NB4 (cell line): Measurements from ENCODE around the gene PA2G4.

Source experiments
- DNase-seq: peaks from one replicate; pipeline ENCODE4 v3.0.0; 2010; ENCODE audit warnings: low read depth
- H3K4me3 ChIP-seq: one replicate; pipeline ENCODE4 v1.5.1; 2011; ENCODE audit warnings: mild to moderate bottlenecking, low read depth, low read length, moderate library complexity
- MYC ChIP-seq: IDR thresholded peaks from 2 replicates; pipeline ENCODE4 v1.6.1; 2011; ENCODE audit warnings: low read depth, low read length
- POLR2A ChIP-seq: IDR thresholded peaks from 2 replicates; pipeline ENCODE4 v1.6.1; 2011; ENCODE audit warnings: mild to moderate bottlenecking; ENCODE audit not compliant: insufficient read length; ENCODE audit errors: extremely low read depth
- TF ChIP-seq, protein P1 (sequence below): IDR thresholded peaks from one replicate; pipeline ENCODE4 v1.5.1; 2012; ENCODE audit warnings: low read depth, low read length
- TF ChIP-seq, protein P2 (sequence below): IDR thresholded peaks from 2 replicates; pipeline ENCODE4 v1.6.1; 2011; ENCODE audit warnings: low read depth, low read length

PA2G4 gene

DNA sequence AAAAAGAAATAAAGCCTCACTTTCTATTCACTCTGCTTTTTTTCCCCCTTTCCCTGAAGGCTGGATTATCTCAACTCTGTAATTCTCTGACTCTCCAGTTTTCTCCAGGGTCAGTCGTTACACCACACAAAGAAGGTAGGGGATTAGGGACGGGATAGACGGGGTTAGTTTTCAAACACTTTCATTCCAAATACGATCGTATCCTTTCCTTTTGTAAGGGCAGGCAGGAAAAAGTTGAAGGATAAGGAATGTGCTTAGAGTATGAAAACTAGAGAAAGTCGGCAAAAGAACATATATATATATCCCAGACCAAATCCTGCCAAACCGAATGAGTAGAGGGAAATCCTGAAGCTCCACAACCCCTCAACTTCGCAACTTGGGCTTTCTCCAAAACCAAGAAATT is 23.1 kb downstream of the PA2G4 start:
- no peak for DNase-seq
- peak overlapping the region; percentile 59 for H3K4me3 ChIP-seq
- TF ChIP-seq, protein P1, sequence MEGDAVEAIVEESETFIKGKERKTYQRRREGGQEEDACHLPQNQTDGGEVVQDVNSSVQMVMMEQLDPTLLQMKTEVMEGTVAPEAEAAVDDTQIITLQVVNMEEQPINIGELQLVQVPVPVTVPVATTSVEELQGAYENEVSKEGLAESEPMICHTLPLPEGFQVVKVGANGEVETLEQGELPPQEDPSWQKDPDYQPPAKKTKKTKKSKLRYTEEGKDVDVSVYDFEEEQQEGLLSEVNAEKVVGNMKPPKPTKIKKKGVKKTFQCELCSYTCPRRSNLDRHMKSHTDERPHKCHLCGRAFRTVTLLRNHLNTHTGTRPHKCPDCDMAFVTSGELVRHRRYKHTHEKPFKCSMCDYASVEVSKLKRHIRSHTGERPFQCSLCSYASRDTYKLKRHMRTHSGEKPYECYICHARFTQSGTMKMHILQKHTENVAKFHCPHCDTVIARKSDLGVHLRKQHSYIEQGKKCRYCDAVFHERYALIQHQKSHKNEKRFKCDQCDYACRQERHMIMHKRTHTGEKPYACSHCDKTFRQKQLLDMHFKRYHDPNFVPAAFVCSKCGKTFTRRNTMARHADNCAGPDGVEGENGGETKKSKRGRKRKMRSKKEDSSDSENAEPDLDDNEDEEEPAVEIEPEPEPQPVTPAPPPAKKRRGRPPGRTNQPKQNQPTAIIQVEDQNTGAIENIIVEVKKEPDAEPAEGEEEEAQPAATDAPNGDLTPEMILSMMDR = no peak
- TF ChIP-seq, protein P2, sequence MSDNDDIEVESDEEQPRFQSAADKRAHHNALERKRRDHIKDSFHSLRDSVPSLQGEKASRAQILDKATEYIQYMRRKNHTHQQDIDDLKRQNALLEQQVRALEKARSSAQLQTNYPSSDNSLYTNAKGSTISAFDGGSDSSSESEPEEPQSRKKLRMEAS = no peak
- no peak for TF ChIP-seq POLR2A
- no peak for TF ChIP-seq MYC

DNA sequence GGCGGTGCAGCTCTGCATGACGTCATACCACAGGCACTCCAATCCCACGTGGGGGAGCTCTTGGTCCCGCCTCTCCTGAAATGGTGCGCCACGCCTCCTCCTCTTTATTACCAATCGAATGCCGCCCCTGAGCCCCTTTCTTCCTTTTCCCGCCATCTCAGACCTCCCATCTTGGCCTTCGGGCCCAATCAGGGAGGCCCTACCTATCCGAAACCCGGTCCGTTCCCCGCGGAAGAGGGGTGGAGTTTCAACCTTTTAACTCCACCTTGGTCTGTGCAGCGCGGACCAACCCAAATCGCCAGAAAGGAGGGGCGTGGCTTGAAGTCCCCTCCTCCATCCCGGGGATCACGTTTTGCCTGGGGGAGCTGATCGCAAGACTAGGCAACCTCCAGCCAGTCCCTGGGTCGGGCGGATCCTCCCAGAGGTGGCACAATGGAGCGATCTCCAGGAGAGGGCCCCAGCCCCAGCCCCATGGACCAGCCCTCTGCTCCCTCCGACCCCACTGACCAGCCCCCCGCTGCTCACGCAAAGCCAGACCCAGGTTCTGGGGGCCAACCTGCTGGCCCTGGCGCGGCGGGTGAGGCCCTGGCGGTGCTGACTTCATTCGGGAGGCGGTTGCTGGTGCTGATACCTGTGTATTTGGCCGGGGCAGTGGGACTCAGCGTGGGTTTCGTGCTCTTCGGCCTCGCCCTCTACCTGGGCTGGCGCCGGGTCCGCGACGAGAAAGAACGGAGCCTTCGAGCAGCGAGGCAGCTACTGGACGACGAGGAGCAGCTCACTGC is 23.7 kb downstream of the PA2G4 start, which contains the start of gene ESYT1:
Gene ESYT1 (plus strand): TSS at position 380 of the 782 bp plus-strand sequence. CDS start 53 bp downstream, at position 433.
- peak; percentile 100 for DNase-seq
- TF ChIP-seq, protein P1 = no peak
- TF ChIP-seq, protein P2 = peak; percentile 91
- TF ChIP-seq MYC (peak; percentile 77), POLR2A (peak; percentile 92)
- H3K4me3 ChIP-seq = peak within 1 kb of the TSS; percentile 94

DNA sequence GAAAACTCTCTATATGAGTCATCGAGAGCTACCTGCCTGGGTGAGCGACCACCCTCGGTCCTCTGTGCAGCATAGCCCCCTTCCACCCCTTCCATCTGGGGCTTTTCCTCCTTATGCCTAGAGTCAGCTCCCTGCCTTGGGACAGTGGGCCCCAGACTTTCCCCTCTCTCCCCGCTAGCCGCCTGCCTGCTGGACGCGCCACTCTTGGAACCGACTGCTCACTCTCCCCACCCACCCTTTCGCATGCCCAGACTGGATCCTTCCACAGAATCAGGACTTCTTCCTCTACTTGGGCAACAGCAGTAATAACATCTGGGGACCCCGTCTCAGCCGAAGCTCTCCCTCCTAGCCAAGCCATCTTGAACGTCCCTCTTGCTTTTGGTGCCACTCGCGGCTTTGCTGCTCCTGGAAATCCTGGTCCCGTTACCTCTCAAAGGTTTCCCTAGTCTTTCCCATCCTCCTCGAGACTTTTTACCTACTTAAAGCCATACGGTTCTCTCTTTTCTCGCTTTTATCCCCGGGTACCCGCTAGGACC is 24.4 kb downstream of the PA2G4 start:
- TF ChIP-seq POLR2A = no peak
- TF ChIP-seq, protein P2 = no peak
- no peak for TF ChIP-seq MYC
- TF ChIP-seq, protein P1 = no peak
- peak overlapping the region; percentile 94 for H3K4me3 ChIP-seq
- peak; percentile 62 for DNase-seq

DNA sequence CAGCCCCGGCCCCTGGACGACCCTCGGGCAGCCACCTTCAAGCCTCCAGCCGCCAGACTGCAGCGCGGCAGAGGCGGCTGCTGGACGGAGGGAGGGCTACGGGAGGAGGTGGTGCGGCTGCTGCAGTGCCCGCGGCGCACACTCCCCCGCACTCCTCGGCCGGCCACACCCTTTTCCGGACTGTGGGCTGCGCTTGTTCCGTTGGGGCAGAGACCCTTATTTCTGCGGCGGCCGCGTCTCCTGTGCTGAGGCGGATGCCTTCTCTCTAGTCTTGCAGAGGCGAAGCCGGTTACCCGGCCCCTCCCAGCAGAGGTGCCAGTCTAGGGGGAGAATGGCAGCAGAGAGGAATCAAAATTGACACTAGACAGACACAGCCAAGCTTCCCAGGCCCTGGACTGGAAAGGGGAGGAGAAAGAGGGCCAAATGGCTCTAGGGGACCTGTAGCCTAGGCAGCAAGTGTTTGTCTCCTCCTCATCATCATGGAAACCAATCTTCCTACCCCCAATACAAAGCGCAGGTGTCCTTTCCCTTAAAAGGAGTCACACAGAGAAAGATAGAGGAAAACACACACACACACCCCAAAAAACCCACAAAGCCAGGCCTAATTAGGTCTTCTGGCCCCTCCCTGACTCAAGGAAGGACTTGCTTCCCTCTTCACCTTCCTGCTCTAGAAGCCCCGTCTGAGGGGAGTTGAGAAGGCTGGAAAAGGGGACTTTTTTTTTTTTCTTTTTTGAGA is 25.0 kb downstream of the PA2G4 start:
- DNase-seq = peak; percentile 98
- peak overlapping the region; percentile 94 for H3K4me3 ChIP-seq
- TF ChIP-seq, protein P2 = peak; percentile 60; the same call in 1 of the 2 replicates
- TF ChIP-seq MYC (no peak), POLR2A (peak; percentile 82)

DNA sequence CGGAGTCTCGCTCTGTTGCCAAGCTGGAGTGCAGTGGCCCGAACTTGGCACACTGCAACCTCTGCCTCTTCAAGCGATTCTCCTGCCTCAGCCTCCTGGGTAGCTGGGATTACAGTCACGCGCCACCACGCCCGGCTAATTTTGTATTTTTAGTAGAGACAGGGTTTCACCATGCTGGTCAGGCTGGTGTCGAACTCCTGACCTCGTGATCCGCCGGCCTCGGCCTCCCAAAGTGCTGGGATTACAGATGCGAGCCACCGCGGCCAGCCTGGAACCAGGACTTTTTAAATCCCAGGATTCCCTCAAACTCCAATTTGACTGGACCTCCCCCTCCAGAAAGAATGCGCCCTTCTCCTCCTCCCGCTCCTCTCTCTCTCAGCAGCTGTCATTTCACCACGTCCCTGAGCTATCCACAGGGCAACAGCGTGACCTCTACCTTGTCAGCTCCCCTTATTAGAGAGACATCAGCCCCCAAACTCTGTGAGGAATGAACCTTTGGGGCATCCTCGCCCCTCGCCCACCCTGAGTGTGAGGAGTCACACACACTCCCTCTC is 25.7 kb downstream of the PA2G4 start:
- DNase-seq = no peak

More for the DNA sequence above, 25.7 kb downstream of the PA2G4 start:
- TF ChIP-seq, protein P2 = no peak
- no peak for TF ChIP-seq POLR2A
- TF ChIP-seq MYC = no peak
- TF ChIP-seq, protein P1 = no peak
- peak overlapping the region; percentile 94 for H3K4me3 ChIP-seq
